Duodenal mucosa (tissue), 2 donors: ENCODE data around the gene NDUFAB1.
"Not testable (repeated sequence)": the region's sequence is repeated elsewhere in the genome, so short reads cannot be mapped to it uniquely, and the experiment has no call there.

ENCODE experiments used
- H3K27ac ChIP-seq: one replicate; pipeline ENCODE4 v1.7.0; 2013; ENCODE audit warnings: low read depth, low read length
- H3K27me3 ChIP-seq, 2 donors: one replicate each; pipeline ENCODE4 v1.7.0; 2013; ENCODE audit warnings: low read length in 2 of 2, control low read depth in 1 of 2; ENCODE audit not compliant: insufficient read depth in 2 of 2, control insufficient read depth in 1 of 2
- H3K36me3 ChIP-seq, 2 donors: one replicate each; pipeline ENCODE4 v1.7.0; 2013; ENCODE audit warnings: low read length in 2 of 2, control low read depth in 1 of 2; ENCODE audit not compliant: insufficient read depth in 2 of 2, control insufficient read depth in 1 of 2
- H3K4me1 ChIP-seq, 2 donors: one replicate each; pipeline ENCODE4 v1.7.0; 2013; ENCODE audit warnings: low read length in 2 of 2, control low read depth in 1 of 2; ENCODE audit not compliant: insufficient read depth in 2 of 2, control insufficient read depth in 1 of 2
- H3K4me3 ChIP-seq, 2 donors: one replicate each; pipeline ENCODE4 v1.7.0; 2013; ENCODE audit warnings: low read length in 2 of 2, low read depth in 1 of 2
- H3K9ac ChIP-seq, 2 donors: one replicate each; pipeline ENCODE4 v1.7.0; 2013; ENCODE audit warnings: low read length in 2 of 2, low read depth in 1 of 2
- H3K9me3 ChIP-seq, 2 donors: one replicate each; pipeline ENCODE4 v1.7.0; 2013; ENCODE audit warnings: low read length in 2 of 2, control low read depth in 1 of 2; ENCODE audit not compliant: control insufficient read depth in 1 of 2

The NDUFAB1 gene

GRCh38 chr16:23615805-23616204, 19.7 kb upstream of the NDUFAB1 start:
- peaks cover 17 to 49% of the 10 kb centered on the region in 2 donors for H3K36me3 ChIP-seq
- H3K9ac ChIP-seq = no peak overlapping the region
- no peak overlapping the region for H3K27ac ChIP-seq
- H3K27me3 ChIP-seq = no peaks in the 10 kb centered on the region
- no peaks in the 10 kb centered on the region for H3K4me1 ChIP-seq
- H3K4me3 ChIP-seq = no peak overlapping the region
- no peaks in the 10 kb centered on the region for H3K9me3 ChIP-seq

DNA sequence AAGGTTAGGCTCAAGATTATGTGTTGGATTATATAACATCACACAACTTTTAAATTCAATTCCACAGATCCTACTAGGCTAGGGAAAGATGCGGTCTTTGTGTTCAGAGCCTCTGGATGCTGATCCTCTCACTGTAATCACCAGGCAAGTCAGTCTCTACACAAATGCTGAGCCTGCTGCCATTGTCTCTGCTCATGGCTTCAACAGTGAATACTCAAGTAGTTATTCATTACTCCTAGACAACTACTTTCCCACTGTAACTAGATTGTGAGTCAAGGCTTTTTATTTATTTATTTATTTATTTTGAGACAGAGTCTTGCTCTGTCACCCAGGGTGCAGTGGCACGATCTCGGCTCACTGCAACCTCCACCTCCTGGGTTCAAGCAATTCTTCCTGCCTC, 15.8 kb upstream of the NDUFAB1 start:
- H3K27me3 ChIP-seq = no peaks in the 10 kb centered on the region

DNA sequence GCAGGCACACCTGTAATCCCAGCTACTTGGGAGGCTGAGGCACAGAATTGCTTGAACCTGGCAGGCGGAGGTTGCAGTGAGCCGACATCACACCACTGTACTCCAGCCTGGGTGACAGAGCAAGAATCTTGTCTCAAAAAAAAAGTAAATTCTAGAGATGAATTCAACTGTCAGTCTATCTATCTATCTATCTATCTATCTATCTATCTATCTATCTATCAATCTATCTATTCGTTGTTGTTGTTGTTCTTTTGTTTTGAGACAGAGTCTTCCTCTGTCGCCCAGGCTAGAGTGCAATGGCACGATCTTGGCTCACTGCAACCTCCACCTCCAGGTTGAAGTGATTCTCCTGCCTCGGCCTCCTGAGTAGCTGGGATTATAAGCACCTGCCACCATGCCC, 14.8 kb upstream of the NDUFAB1 start:
- H3K9ac ChIP-seq, H3K4me1 ChIP-seq, H3K27ac ChIP-seq, H3K4me3 ChIP-seq, H3K27me3 ChIP-seq, H3K9me3 ChIP-seq: not testable (repeated sequence)
- peaks cover 11 to 38% of the 10 kb centered on the region in 2 donors for H3K36me3 ChIP-seq

More for the DNA sequence above, 15.8 kb upstream of the NDUFAB1 start:
- Histone ChIP-seq H3K4me3 (no peak overlapping the region), H3K4me1 (no peaks in the 10 kb centered on the region), H3K36me3 (peaks cover 11 to 37% of the 10 kb centered on the region in 2 donors), H3K9me3 (no peaks in the 10 kb centered on the region), H3K9ac (no peak overlapping the region), H3K27ac (no peak overlapping the region)

DNA sequence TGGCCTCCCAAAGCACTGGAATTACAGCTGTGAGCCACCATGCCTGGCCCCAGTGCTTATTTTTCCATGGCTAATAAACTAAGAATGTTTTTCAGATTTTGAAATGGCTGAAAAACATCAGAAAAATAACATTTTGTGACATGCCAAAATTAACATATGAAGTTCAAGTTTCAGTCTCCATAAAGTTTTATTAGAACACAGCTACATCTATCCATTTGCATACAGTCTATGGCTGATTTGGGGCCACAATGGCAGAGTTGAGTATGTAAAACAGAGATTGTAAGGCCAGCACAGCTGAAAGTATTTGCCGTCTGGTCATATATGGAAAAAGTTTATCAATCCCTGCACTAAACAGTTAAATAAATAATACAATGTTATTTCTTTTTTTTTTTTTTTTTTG, 13.8 kb upstream of the NDUFAB1 start:
- no peaks in the 10 kb centered on the region for H3K4me1 ChIP-seq
- no peaks in the 10 kb centered on the region for H3K27me3 ChIP-seq
- no peak overlapping the region for H3K4me3 ChIP-seq
- peaks cover 11 to 35% of the 10 kb centered on the region in 2 donors for H3K36me3 ChIP-seq
- no peak overlapping the region for H3K9ac ChIP-seq
- H3K27ac ChIP-seq = no peak overlapping the region
- H3K9me3 ChIP-seq = no peaks in the 10 kb centered on the region

DNA sequence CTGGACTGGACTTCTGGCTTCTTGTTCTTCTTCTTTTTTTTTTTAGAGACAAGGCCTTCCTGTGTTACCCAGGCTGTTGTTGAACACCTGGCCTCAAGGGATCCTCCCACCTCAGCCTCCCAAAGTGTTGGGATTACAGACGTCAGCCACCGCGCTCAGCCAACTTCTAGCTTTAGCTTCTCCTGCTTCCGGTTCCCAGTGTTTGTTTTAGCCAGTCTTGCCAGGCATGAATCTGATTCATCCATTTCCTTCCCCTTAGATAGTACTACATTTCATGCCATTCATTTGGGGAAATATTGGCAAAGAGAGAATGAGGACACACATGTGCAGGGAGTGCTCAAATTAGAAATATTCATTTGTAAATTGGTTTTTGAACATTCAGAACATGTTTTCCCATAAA, 12.1 kb upstream of the NDUFAB1 start:
- H3K9ac ChIP-seq = no peak overlapping the region
- peaks cover 3 to 41% of the 10 kb centered on the region in 2 donors for H3K36me3 ChIP-seq
- no peak overlapping the region for H3K27ac ChIP-seq
- no peaks in the 10 kb centered on the region for H3K27me3 ChIP-seq
- H3K4me1 ChIP-seq = no peaks in the 10 kb centered on the region
- H3K4me3 ChIP-seq = no peak overlapping the region
- H3K9me3 ChIP-seq = no peaks in the 10 kb centered on the region

- Histone ChIP-seq H3K9ac (no peak overlapping the region), H3K27me3 (no peaks in the 10 kb centered on the region), H3K4me1 (no peaks in the 10 kb centered on the region), H3K4me3 (no peak overlapping the region), H3K27ac (no peak overlapping the region), H3K36me3 (peaks cover 3 to 42% of the 10 kb centered on the region in 2 donors), H3K9me3 (no peaks in the 10 kb centered on the region)
These were observed 11.6 kb upstream of the NDUFAB1 start for GRCh38 chr16:23607726-23608125.

GRCh38 chr16:23597003-23597756, 1.1 kb upstream of the NDUFAB1 start:
- Histone ChIP-seq H3K27me3 (no peaks in the 10 kb centered on the region), H3K9me3 (no peaks in the 10 kb centered on the region), H3K36me3 (peaks cover 0 to 29% of the 10 kb centered on the region in 2 donors), H3K9ac (no peak overlapping the region), H3K4me1 (peaks cover 0 to 13% of the 10 kb centered on the region in 2 donors), H3K27ac (no peak overlapping the region), H3K4me3 (no peak overlapping the region)

DNA sequence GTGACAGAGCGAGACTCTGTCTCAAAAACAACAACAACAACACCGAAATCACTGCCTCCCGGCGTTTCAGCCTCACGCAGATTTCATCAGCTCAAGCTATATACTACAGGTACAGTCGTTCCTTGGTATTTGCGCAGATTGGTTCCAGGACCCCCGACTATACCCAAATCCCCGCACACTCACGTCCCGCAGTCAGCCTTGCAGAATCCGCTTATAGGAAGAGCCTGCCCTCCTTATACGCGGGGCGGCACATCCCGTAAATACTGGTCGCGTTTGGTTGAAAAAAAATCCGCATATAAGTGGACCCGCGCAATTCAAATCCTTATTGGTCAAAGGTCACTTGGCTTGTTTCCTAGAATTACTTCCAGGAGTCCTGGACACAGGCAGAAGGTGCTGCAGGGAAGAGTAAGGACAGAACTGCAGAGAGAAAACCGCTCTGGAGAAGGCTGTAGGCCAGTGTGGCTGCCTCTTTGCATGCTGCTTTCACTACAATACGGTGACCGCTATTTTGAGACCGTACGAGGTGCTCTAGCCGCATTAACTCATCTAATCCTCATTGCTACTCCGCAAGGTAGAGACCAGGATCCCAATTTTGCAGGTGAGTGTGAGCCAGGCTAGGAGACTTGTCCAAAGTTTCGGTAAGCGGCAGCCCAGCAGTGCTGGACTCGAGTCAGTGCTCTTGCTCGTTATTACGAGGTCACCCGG, 718 bp downstream of the NDUFAB1 start:
- Histone ChIP-seq H3K4me1 (peaks cover 0 to 13% of the 10 kb centered on the region in 2 donors), H3K9ac (peak overlapping the region; percentile 73 to 80), H3K4me3 (peak overlapping the region; percentile 86 to 100), H3K36me3 (peaks cover 5 to 35% of the 10 kb centered on the region in 2 donors), H3K27me3 (no peaks in the 10 kb centered on the region), H3K9me3 (no peaks in the 10 kb centered on the region), H3K27ac (peak overlapping the region; percentile 54)

DNA sequence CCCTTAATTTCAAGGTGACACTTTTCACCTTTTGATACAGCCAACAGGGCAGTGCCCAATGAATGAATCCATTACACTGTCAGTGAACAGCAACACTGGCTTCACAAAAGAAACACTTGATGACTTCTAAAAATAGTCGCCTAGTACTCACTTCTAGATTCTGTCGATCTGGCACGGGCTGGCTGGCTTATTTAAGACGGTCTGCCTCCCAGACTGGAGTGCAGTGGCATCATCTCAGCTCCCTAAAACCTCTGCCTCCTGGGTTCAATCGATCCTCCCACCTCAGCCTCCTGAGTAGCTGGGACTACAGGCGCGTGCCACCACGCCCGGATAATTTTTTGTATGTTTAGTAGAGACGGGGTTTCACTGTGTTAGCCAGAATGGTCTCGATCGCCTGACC, 1.9 kb downstream of the NDUFAB1 start:
- H3K4me1 ChIP-seq = peaks cover 0 to 13% of the 10 kb centered on the region in 2 donors
- no peaks in the 10 kb centered on the region for H3K9me3 ChIP-seq
- H3K27me3 ChIP-seq = no peaks in the 10 kb centered on the region
- no peak overlapping the region for H3K27ac ChIP-seq
- H3K36me3 ChIP-seq = peaks cover 10 to 47% of the 10 kb centered on the region in 2 donors
- H3K4me3 ChIP-seq = no peak overlapping the region
- no peak overlapping the region for H3K9ac ChIP-seq

GRCh38 chr16:23590181-23590580, 5.9 kb downstream of the NDUFAB1 start:
- H3K27me3 ChIP-seq = no peaks in the 10 kb centered on the region
- H3K36me3 ChIP-seq = peaks cover 10 to 83% of the 10 kb centered on the region in 2 donors
- peaks cover 0 to 8% of the 10 kb centered on the region in 2 donors for H3K4me1 ChIP-seq
- no peaks in the 10 kb centered on the region for H3K9me3 ChIP-seq
- H3K9ac ChIP-seq = no peak overlapping the region
- no peak overlapping the region for H3K4me3 ChIP-seq
- H3K27ac ChIP-seq = no peak overlapping the region
